Measurements from ENCODE around the gene CFAP221. TPM values are rescaled to one million over a fixed set of nuclear protein-coding genes. Genes with fewer than 3 reads are reported as not detected.

Gene CFAP221
- total RNA-seq, 1 donor from 2014 or later = not detected

DNA sequence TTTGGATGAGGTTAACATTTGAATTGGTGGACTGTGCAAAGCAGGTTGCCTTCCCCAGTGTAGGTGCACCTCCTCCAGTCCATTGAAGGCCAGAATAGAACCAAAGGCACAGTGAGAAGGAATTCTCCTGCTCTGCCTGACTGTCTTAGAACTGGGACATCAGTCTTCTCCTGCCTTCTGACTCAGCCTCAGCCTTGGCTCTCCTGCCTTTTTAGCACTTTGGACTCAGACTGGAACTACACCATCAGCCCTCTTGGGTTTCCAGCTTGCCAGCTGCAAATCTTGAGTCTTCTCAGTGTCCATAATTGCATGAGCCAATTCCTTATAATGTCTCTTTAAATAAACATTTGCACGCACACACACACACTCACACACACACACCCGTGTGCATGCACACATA, 126.8 kb downstream of the CFAP221 start:
- TF ChIP-seq, protein P1, sequence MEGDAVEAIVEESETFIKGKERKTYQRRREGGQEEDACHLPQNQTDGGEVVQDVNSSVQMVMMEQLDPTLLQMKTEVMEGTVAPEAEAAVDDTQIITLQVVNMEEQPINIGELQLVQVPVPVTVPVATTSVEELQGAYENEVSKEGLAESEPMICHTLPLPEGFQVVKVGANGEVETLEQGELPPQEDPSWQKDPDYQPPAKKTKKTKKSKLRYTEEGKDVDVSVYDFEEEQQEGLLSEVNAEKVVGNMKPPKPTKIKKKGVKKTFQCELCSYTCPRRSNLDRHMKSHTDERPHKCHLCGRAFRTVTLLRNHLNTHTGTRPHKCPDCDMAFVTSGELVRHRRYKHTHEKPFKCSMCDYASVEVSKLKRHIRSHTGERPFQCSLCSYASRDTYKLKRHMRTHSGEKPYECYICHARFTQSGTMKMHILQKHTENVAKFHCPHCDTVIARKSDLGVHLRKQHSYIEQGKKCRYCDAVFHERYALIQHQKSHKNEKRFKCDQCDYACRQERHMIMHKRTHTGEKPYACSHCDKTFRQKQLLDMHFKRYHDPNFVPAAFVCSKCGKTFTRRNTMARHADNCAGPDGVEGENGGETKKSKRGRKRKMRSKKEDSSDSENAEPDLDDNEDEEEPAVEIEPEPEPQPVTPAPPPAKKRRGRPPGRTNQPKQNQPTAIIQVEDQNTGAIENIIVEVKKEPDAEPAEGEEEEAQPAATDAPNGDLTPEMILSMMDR (IDR thresholded peaks at IDR 0.05) = no peak
- peak; percentile 48 for DNase-seq (ENCODE audit: extremely low spot score, unreplicated experiment)
- H3K4me1 Mint-ChIP-seq (ENCODE audit: unreplicated experiment) = no peaks in the 10 kb centered on the region
- no peak overlapping the region for H3K27ac Mint-ChIP-seq (ENCODE audit: unreplicated experiment)
- H3K36me3 Mint-ChIP-seq (ENCODE audit: unreplicated experiment) = no peaks in the 10 kb centered on the region
- H3K4me3 Mint-ChIP-seq (ENCODE audit: unreplicated experiment) = no peak overlapping the region
- H3K27me3 Mint-ChIP-seq (ENCODE audit: unreplicated experiment) = peaks cover 39% of the 10 kb centered on the region
- no peaks in the 10 kb centered on the region for H3K9me3 Mint-ChIP-seq (ENCODE audit: unreplicated experiment)

DNA sequence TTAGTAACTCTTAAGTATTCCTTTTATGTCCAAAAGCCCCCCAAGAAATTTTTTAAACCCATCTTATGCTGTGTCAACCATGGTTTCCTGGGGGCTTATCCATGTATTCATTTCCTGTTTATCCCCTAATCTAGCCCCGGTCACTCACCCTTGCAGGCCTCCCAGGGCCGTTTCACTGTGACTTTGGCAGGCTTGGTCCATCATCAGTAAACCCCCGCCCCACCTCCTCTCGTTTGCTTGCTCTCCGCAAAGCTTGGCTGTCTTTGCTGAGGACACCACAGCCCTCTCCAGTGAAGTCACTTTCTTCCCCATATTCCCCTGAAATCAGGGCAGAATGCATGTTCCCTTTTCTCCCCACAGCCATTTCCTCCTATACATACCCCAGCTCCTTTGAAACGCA, 127.5 kb downstream of the CFAP221 start:
- no peaks in the 10 kb centered on the region for H3K9me3 Mint-ChIP-seq (ENCODE audit: unreplicated experiment)
- H3K36me3 Mint-ChIP-seq (ENCODE audit: unreplicated experiment) = no peaks in the 10 kb centered on the region
- DNase-seq (ENCODE audit: extremely low spot score, unreplicated experiment) = peak; percentile 60
- H3K27me3 Mint-ChIP-seq (ENCODE audit: unreplicated experiment) = peaks cover 34% of the 10 kb centered on the region
- no peaks in the 10 kb centered on the region for H3K4me1 Mint-ChIP-seq (ENCODE audit: unreplicated experiment)
- H3K4me3 Mint-ChIP-seq (ENCODE audit: unreplicated experiment) = no peak overlapping the region
- no peak overlapping the region for H3K27ac Mint-ChIP-seq (ENCODE audit: unreplicated experiment)
- TF ChIP-seq, protein P1 (IDR thresholded peaks at IDR 0.05) = no peak

DNA sequence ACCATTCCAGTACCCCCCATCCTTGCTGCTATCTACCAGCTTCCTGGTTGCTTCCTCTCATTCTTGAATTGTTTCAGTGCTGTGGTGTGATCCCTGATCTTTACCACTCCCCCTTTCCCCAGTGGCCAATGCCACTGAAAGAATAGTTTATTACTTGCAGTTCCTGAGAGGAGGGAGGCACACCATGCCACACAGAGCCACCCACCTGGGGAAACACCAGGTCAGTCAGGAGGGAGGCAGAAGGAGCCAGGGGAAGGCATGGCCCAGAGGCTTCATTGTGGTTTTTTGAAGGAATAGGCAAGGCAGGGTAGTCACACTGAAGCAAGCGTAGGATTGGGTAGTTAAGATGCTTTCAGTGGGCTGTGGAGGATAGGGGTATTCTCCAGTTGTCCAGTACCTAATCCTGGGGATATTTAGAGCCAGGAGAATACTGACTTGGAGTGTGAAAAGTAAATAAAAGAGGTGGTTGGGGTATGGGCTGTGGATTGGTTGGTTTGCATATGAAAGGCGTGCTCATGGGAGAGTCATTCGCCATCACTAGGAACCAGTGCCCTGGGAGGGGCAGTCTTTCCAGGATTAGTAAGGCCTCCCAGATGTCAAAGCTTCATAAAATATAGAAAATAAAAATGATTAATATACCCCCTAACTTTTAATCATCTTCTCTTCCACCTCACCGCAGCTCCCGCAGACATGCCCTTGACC, 128.1 kb downstream of the CFAP221 start:
- H3K27ac Mint-ChIP-seq (ENCODE audit: unreplicated experiment) = no peak overlapping the region
- TF ChIP-seq, protein P1 (IDR thresholded peaks at IDR 0.05) = no peak
- H3K9me3 Mint-ChIP-seq (ENCODE audit: unreplicated experiment) = no peaks in the 10 kb centered on the region
- no peak overlapping the region for H3K4me3 Mint-ChIP-seq (ENCODE audit: unreplicated experiment)
- peak; percentile 27 for DNase-seq (ENCODE audit: extremely low spot score, unreplicated experiment)
- H3K4me1 Mint-ChIP-seq (ENCODE audit: unreplicated experiment) = no peaks in the 10 kb centered on the region
- no peaks in the 10 kb centered on the region for H3K36me3 Mint-ChIP-seq (ENCODE audit: unreplicated experiment)
- H3K27me3 Mint-ChIP-seq (ENCODE audit: unreplicated experiment) = peaks cover 29% of the 10 kb centered on the region

DNA sequence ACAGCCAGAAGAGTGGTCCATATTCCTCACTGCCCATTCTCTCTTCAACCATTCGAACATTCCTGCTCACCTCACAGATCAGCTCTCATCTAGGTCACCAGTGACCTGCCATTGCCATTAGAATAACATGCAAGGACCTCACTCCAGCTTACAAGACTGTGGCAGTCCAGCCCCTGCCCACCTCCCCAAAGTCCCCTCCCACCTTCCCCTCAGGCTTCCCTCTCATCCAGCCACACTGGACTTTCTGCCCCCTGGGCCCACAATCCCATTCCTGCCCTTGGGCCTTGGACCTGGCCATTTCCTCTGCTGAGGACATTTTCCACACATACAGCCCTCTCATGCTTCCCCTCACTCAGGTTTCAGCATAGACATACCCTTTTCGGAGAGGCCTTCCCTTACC, 129.5 kb downstream of the CFAP221 start:
- peak; percentile 68 for DNase-seq (ENCODE audit: extremely low spot score, unreplicated experiment)
- no peak overlapping the region for H3K27ac Mint-ChIP-seq (ENCODE audit: unreplicated experiment)
- H3K4me1 Mint-ChIP-seq (ENCODE audit: unreplicated experiment) = no peaks in the 10 kb centered on the region
- TF ChIP-seq, protein P1 (IDR thresholded peaks at IDR 0.05) = no peak
- H3K27me3 Mint-ChIP-seq (ENCODE audit: unreplicated experiment) = peaks cover 21% of the 10 kb centered on the region
- H3K9me3 Mint-ChIP-seq (ENCODE audit: unreplicated experiment) = no peaks in the 10 kb centered on the region
- H3K36me3 Mint-ChIP-seq (ENCODE audit: unreplicated experiment) = no peaks in the 10 kb centered on the region
- no peak overlapping the region for H3K4me3 Mint-ChIP-seq (ENCODE audit: unreplicated experiment)

DNA sequence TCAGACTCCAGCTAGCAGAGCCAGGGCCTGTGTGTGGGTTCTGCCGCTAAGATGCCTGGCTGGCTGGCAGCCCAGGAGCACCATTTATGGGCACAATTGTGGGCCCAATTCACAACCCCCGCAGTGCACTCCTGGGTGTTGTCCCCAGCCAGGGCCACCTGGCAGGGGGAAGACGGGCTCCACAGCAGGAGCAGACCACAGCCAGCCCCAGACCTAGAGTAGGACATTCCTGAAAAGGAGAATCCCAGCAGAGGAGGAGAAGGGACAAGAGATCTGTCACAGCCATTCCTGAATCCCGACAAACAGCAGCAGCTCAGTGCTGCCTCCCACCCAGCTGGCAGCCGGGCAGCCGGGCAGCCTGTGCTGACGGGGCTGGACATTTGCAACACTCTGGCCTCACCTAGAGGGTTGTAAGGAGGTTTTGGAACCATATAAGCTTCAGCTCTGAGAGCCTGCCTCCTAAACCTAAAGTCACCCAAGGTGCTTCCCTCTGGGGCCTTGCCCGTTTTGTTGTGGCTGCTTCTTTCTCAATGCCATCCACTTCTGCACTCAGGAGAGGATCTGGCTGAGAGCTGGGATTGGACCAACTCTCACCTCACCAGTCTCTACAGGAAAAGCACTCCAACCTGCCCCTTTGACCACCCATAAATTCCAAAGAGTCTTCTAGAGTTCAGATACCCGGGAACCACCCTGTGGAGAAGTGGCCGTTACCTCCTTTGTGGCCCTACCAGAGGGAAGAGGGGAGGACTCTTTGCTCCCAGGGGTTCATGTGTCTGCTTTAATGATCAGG, 130.7 kb downstream of the CFAP221 start:
- H3K27ac Mint-ChIP-seq (ENCODE audit: unreplicated experiment) = no peak overlapping the region
- H3K9me3 Mint-ChIP-seq (ENCODE audit: unreplicated experiment) = no peaks in the 10 kb centered on the region
- TF ChIP-seq, protein P1 (IDR thresholded peaks at IDR 0.05) = no peak
- H3K4me1 Mint-ChIP-seq (ENCODE audit: unreplicated experiment) = peaks cover 7% of the 10 kb centered on the region
- peak; percentile 72 for DNase-seq (ENCODE audit: extremely low spot score, unreplicated experiment)
- no peaks in the 10 kb centered on the region for H3K36me3 Mint-ChIP-seq (ENCODE audit: unreplicated experiment)
- peaks cover 16% of the 10 kb centered on the region for H3K27me3 Mint-ChIP-seq (ENCODE audit: unreplicated experiment)
- no peak overlapping the region for H3K4me3 Mint-ChIP-seq (ENCODE audit: unreplicated experiment)
